Lower leg skin (tissue), 3 donors: ENCODE data around the gene CHCHD1.

Experiments
- POLR2A ChIP-seq, 2 donors: fragments of 450-650 bp; IDR thresholded peaks; one replicate each; pipeline ENCODE4 v1.6.1; 2016 to 2017; ENCODE audit warnings: antibody characterized with exemption in 2 of 2, mild to moderate bottlenecking in 1 of 2, moderate library complexity in 1 of 2
- TF ChIP-seq, protein P1 (sequence below), 3 donors: fragments of 450-650 bp; IDR thresholded peaks; one replicate each; pipeline ENCODE4 v1.5.1; 2016; ENCODE audit warnings: antibody characterized with exemption in 3 of 3, mild to moderate bottlenecking in 3 of 3, moderate library complexity in 2 of 3

DNA sequence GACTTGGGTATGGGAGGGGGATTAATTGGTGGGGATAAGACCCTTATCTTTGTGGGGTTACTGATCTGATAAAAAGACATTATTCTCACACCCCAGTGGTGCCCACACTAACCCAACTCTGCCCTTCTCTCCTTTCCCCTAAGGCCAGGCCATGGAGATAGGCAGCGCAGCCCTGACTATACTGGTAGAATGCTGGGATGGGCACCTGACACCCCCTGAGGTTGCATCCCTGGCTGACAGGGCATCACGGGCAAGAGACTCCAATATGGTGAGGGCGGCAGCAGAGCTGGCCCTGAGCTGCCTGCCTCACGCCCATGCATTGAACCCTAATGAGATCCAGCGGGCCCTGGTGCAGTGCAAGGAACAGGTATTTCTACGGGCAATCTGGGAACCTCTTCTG lies 16.2 kb downstream of the CHCHD1 start:
- no peak for TF ChIP-seq POLR2A (IDR thresholded peaks at IDR 0.05)
- TF ChIP-seq, protein P1, sequence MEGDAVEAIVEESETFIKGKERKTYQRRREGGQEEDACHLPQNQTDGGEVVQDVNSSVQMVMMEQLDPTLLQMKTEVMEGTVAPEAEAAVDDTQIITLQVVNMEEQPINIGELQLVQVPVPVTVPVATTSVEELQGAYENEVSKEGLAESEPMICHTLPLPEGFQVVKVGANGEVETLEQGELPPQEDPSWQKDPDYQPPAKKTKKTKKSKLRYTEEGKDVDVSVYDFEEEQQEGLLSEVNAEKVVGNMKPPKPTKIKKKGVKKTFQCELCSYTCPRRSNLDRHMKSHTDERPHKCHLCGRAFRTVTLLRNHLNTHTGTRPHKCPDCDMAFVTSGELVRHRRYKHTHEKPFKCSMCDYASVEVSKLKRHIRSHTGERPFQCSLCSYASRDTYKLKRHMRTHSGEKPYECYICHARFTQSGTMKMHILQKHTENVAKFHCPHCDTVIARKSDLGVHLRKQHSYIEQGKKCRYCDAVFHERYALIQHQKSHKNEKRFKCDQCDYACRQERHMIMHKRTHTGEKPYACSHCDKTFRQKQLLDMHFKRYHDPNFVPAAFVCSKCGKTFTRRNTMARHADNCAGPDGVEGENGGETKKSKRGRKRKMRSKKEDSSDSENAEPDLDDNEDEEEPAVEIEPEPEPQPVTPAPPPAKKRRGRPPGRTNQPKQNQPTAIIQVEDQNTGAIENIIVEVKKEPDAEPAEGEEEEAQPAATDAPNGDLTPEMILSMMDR (IDR thresholded peaks at IDR 0.05), result no peak
